HG03342 (cell line): ENCODE results near the gene HOXC10.
A peak's percentile ranks its signal among the peaks of the same experiment; 100 is the strongest.

Experiments
- ATAC-seq: cut with Tn5 transposase; IDR thresholded peaks from one replicate; pipeline ENCODE4 v1.9.1; 2021; ENCODE audit warnings: mild to moderate bottlenecking, moderate library complexity; ENCODE audit not compliant: unreplicated experiment

Gene HOXC10

DNA sequence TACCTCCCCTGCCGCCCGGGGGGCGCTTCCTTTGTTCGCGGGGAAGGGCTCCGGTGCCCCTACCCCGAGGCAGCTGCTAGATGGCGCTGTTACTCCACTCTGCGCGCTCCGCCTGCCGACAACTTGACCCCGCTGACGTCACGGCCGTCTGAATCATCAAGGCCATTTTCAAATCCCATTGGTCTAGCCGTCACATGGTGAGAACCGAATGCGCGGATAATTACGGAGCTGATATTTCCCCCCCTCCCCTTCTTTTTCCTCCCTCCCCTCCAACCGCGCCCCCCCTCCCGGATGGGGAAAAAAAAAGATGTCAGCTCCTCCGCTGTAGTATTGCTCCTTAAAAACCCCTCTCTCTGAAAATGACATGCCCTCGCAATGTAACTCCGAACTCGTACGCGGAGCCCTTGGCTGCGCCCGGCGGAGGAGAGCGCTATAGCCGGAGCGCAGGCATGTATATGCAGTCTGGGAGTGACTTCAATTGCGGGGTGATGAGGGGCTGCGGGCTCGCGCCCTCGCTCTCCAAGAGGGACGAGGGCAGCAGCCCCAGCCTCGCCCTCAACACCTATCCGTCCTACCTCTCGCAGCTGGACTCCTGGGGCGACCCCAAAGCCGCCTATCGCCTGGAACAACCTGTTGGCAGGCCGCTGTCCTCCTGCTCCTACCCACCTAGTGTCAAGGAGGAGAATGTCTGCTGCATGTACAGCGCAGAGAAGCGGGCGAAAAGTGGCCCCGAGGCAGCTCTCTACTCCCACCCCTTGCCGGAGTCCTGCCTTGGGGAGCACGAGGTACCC, at the start of gene HOXC10:
Gene HOXC10 (plus strand): TSS at position 246 of the 791 bp plus-strand sequence. CDS start 114 bp downstream, at position 360.
- ATAC-seq: peak; percentile 62

DNA sequence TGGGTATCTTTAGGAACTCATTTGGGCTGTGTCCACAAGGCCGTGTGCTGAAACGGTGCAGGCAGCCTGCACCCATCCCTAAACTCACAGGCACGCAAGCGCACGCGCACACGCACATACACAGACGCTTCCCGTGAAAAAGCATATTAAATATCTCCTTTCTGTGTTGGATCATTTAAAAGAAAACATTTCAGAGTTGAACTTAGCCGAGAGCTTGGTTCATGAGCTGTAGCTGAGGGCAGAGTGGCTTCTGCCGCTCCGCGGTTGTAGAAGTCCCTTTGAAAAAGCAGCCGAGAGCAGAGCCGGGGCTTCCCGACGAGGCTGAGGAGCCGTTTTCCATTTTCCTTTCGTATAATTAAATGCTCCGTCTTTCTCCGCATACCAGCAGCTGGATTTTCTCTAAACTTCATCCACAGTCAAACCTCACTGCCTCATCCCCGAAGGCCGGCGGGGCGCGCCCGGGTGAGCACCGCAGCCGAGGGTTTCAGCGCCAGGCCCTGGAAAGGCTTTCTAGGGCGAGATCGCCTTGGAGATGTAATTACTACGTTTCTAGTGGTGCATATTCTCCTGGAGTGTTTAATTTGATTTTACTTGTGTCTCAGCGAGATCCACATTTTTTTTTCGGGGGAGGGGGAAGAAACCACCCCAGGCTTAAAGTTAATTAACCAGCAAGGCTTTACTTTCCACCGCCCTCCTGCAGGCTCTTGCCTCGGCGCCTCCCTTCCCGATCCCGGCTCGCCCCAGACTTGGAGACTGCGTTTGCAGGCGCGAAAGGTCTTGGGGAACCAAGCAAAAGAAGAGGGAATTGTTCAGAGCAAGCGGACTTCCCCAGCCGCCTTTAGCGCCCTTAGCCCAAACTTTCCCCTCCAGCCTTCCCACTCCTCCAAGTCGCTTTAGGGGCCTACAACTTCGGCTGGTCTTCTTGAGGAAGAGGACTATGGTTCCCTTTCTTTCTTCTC, 49.3 kb upstream of the HOXC10 start:
- no peak for ATAC-seq

DNA sequence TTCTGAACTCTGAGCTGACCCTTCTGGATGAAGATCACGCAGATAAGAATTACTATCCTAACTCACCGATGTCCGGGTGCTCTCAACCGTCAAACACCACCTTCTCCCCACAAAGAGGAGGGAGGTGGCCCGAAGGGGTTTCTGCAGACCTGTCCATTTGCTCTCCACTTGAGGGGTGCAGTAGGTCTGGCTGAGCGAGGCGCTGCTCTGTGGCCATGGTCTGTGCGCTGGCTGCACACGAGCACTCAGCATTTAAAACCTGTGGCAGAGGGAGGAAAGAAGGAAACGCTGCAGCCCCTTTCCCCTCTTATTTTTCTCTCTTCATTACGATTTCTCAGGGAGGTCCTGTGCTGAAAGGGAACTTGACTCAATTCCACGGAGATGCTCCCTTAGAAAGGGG, 47.8 kb upstream of the HOXC10 start:
- no peak for ATAC-seq

DNA sequence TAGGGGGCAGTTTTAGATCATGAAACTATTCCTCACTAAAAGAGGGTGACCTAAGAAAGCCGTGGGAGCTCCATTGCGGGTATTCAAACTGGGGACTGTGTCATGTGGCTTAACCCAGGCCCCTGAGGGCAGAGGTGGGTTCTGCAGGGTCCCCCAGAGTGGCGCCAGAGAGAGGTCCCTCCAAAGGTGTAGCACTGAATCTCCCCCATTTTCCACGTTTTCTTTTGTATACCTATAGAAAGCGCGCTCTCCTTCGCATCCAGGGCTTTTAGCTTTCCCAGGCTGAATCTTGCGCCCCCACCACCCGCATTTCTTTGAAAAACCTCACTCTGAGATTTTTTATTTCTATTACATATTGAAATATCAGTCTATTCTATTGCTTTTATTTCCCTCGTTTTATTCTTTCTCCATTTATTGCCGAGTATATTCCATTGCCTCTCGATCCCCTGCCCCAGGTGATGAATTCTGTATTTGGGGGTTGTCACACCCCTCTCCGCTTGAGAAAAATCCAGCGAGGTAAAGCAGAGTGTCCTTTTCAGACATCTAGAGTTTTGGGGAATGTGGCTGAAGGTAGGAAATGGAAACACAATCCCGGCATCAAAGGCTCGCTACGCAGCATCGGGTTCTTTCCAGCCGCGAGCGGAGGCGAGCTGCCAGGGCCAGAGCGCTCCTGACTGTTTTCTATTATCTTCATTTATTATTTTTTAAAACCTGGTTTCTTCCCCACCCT, 47.2 kb upstream of the HOXC10 start:
- no peak for ATAC-seq

DNA sequence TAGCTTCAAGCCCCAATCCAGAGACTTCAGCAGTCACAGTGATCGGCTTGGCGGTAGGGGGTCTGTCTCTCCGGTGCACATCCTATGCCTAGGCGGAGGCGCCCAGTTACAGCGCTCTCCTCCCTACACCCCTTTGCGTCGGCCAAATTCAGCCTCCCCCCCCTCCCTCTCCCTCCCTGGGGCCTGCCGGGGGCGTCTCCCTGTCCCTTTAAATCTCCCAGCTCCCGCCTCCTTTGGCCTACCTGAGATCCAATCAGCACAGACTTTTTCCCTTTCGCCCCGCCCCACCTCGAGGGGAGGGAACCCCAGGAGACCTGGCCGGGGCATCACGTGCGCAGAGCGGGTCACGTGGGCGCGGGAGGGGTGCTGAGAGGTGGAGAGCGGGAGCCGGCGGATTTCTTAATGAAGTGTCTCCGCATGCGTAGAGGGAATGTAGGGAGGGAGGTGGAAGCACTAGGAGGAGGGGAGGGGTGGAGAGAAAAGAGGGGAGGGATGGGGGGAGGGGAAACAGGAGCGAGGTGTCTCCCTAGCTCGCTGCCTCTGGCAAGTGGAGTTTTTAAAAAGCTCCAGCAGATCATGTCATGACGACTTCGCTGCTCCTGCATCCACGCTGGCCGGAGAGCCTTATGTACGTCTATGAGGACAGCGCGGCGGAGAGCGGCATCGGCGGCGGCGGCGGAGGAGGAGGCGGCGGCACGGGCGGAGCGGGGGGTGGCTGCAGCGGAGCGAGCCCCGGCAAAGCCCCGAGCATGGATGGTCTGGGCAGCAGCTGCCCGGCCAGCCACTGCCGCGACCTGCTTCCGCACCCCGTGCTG, 46.4 kb upstream of the HOXC10 start, which contains the start of gene HOXC13:
Gene HOXC13 (plus strand): TSS at position 506 of the 815 bp plus-strand sequence. CDS start 76 bp downstream, at position 582.
- no peak for ATAC-seq

DNA sequence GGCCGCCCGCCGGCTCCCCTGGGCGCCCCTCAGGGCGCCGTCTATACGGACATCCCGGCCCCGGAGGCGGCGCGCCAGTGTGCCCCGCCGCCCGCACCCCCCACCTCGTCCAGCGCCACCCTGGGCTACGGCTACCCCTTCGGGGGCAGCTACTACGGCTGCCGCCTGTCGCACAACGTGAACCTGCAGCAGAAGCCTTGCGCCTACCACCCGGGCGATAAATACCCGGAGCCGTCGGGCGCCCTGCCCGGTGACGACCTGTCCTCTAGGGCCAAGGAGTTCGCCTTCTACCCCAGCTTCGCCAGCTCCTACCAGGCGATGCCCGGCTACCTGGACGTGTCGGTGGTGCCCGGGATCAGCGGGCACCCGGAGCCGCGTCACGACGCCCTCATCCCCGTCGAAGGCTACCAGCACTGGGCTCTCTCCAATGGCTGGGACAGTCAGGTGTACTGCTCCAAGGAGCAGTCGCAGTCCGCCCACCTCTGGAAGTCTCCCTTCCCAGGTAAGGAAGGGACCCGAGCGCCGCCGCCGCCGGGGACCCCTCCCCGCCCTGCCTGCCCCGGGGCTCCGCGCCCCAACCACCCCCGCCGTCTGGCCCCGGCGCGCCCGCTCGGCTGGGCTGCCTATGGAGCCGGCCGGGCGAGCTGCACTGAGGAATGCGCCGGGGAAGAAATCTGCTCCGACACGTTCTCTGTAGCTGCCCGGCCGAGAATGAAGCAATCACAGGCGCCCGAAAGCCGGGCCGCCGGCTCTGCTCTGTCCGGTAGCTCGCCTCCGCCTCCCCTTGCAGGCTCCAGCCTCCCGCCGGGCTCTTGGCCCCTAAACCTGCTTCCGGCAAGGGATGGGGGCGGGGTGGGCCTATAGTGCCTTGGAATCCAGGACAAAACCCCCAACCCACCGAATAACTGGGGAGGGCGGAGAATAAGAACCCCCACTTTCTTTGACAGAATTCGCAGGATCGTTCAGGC, 45.5 kb upstream of the HOXC10 start:
- ATAC-seq: no peak

DNA sequence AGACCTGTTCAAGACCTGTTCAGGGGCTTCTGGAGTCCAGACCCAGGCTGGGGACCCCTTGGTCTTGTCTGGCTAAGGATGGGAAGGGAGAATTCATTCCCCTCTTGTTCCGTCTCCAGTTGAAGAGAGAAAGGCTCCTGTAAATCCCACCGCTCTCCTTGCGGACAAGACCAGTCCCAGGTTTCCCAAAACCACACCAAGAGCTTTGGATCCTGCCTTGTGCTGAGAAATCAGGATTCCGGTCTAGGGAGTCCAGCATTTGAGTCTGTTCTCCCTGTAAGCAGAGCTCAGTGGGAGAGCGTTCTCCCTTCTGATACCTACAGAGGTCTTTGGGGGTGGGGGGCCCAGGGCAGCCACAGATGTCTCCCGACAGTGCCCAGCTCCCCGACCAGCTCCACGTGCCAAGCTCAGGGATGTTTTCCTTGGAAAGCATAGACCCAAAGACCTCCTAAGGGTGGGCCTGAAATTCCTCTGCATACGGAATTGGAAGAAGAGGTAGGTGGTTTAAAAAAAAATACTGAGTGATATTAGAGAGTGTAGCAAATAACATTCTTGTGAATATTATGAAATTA, 44.4 kb upstream of the HOXC10 start:
- ATAC-seq: no peak

DNA sequence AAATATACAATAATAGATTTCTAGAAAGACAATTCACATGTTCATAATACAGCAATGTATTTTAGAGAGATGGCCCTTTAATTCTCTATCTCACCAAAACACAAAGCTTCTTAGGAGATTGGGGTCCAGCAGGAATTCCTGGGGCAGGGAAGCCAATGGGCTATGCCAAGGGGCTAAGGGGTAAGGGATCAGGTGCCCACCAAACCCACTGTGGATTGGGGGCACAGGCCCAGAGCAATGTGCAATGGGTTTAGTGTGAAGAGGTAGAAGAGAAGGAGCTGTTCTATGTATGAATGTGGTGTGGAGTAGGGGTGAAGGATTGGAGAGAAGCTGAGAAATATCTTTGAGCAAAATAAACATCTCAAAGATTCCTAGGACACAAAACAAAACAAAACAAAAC, 43.8 kb upstream of the HOXC10 start:
- ATAC-seq: no peak

DNA sequence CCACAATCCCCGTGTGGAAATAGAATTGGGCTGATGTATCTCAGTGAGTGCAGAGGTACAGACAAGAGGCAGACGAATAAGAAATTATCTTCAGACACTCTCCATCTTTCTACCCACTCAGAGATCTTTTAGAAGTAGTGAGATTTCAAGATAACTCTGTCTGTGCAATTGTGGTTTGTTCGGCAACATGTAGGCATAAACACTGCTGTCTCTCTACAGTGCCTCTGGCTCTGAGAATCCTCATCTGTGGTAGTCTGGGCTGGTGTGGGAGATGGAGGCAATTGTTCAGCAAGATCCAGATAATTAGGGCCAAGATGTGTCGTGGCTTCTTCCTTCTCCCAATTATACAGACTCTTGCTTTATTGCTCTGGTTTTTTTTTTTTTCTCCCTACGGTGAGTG, 43.2 kb upstream of the HOXC10 start:
- no peak for ATAC-seq

DNA sequence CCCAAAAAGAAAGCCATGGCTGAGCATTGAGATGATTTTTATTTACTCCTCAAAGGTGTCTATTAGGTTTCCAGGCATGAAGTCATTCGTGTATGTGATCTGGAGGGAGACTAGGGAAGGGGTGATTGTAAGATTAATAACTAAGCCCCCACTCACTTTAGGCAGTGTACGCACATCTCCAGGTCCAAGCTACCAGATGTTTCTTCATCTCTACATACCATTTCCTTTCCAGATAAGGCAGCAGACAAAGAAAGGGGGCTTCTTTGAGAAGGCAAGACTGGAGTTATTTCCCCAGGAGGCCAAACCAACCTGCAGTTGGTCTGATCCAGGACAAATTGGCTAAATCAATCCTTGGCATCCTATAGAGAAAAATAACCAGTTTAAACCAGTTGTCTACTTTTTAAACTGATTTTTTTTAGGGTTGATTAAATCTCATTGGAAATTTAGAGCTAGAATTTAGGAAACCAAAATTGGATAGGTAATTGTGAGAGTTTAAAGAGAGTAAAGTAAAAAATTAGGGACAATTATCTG, 42.4 kb upstream of the HOXC10 start:
- no peak for ATAC-seq

DNA sequence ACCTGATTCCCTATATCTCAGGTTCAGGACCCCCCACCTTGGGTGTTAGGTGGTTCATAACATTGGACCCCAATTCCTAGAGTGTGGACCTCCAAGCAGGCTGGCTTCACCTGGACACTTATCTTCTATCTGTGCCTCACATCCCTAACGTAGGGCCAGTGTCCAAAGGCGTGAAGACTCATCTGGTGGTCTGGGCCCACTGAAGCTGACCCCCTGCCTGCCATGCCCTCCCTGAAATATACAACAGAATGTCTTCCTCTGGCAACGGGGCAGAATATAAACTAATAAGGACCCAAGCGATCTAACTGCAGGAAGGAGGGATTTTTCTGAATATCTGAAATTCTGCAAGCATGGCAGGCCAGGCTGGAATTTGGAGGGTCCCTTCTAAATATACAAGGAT, 40.7 kb upstream of the HOXC10 start:
- no peak for ATAC-seq

DNA sequence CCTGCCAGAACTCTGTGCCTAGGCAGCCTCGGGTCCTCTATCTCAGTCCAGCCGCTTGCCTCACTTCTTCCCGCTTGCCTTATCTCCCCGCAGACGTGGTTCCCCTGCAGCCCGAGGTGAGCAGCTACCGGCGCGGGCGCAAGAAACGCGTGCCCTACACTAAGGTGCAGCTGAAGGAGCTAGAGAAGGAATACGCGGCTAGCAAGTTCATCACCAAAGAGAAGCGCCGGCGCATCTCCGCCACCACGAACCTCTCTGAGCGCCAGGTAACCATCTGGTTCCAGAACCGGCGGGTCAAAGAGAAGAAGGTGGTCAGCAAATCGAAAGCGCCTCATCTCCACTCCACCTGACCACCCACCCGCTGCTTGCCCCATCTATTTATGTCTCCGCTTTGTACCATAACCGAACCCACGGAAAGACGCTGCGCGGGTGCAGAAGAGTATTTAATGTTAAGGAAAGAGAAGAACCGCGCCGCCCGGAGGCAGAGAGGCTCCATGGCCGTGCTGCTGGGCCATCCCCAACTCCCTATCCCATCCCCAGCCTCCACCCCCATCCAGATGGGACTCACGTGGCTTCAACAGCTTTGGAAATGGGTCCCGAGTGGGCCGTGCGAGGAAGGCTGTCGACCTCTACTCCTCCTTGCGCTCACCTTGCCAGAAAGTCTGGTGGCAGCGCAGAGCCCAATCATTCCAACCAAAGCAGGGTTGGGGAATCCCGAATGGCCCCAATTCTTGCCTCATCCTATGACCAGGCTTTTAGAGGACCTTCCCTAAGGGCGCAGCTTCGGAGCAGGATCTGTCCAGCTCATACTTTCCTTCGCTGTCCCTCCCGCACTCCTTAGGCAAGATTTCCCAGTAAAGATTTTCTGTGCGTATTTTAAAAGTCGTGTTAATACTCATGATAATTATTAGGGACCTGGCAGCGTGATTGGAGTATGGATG, 39.8 kb upstream of the HOXC10 start:
- no peak for ATAC-seq

DNA sequence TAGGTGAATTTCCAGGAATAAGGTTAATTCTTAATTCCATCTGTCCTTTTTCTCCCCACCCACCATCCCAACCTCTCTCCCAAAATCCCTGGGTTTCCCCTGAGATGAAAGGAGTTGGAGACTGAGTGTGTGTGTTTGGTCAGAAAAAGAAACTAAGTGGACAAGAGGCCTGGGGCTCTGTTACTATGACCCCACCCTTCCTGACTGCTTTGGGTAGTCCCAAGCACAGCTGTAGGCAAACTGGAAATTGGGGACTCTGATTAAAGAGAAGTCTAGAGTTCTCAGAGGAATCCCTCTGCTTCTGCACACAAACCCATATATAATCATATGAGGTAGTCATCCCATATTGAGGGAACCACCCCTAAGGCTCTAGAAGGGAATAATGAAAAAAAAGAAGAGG, 37.2 kb upstream of the HOXC10 start:
- no peak for ATAC-seq

DNA sequence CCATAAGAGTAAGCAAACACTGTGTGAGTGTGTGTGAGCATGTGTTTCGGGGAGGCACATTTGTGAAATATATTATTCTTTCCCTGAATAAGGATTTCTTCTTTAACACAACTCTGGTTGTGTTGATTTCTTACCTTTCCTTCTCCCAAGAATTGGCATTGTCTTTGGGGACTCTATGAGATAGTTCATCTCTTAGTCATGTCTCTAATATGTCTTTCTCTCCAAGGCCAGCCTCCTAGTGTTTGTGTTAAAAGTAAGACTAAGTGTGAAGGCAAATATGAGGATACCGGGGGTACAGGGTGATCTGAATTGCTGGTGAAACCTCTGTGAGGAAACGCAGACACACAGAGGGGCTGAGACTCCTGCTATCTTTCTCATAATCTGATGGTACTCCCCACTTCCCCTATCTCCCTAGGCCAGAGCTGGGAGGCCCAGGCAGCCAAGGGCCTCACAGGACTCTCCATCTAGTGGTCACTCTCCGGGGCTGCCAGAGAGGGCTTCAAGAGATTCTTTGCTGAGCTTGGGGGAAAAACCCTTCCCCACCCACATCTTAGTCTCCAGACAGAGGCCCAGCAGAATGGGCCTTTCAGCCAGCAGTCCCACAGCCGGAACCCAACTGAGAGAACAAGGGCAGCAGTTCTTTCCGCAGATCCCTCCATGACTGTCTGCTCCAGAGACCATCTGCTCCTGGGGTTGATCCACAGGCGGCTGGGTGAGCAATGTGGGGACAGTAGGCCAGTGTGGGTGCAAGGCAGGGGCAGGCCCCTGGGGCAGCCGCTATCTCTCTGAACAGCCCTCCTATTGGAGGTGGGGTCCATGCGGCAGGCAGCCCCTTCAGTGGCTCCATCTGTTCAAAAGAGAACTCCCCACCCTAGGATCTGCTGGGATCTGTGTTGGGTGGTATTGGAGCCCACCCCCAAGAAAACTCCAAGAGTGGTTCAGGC, 36.0 kb upstream of the HOXC10 start:
- no peak for ATAC-seq

DNA sequence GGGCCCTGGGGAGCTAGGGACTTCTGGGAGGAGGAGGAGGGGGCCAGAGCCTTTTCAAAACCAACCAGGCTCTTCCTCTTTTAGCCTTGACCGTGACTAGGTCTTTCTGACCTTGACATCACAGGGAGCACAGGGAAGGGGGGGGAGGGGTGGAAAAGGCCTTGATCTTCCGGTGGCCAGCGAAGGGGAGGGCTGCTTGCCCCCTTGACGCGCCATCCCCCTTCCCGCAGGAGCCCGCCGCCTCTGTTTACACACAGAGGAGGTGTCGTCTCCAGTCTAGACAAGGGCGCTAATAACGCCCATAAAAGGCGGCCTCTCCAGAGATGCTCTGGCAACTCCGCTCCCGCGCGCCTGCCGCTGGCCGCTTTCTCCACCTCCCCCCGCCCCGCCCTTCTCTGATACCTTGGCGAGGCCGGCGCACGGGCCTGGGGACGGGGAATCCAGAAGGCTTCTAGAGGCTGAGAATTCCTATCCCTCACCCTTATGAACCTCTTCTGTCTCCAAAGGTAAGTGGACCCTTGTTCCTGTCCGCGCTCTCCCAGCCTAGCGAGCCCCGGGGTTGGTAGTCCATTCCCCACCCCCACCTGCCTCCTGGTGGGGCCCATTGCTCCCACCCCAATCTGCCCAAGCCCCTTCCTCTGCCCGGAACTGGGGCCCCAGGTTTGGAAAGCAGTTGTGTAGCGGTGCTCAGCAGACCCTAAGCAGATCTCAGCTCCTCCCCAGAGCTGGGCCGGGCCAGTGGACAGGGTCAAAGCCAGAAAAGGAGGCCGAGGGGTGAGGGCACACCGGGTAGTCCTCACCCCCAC, 35.1 kb upstream of the HOXC10 start:
- ATAC-seq: no peak

DNA sequence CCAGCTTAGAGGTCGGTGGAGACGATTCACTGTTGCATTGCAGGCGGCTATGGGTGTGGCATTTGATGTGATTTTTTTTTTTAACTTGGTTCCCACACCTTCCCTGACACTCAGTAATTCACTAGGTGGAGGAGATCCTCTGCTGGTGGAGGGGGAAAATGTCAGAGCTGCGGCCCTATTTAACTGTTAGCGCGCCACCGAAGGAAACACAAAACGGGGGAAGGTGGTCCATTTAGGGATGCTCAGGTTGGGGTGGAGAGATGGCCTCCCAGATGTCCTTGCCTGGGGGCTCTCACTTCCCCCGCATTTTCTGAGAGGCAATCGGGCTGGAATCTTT, 34.5 kb upstream of the HOXC10 start:
- no peak for ATAC-seq
